HUES64 (cell line): Measurements from ENCODE around the gene RNF157.

ENCODE experiments used
- H3K27ac ChIP-seq: 2 replicates; pipeline ENCODE4 v1.7.0; 2013; ENCODE audit warnings: low read depth, low read length, inconsistent platforms
- H3K27me3 ChIP-seq: 2 replicates; pipeline ENCODE4 v1.6.1; 2013; ENCODE audit warnings: mild to moderate bottlenecking, low read length; ENCODE audit not compliant: insufficient read depth
- H3K36me3 ChIP-seq: 2 replicates; pipeline ENCODE4 v1.6.1; 2013; ENCODE audit warnings: mild to moderate bottlenecking, low read length; ENCODE audit not compliant: insufficient read depth
- H3K4me1 ChIP-seq: 2 replicates; pipeline ENCODE4 v1.6.1; 2013; ENCODE audit warnings: mild to moderate bottlenecking, low read length, moderate library complexity; ENCODE audit not compliant: insufficient read depth
- H3K4me3 ChIP-seq: 2 replicates; pipeline ENCODE4 v1.5.1; 2013; ENCODE audit warnings: mild to moderate bottlenecking, low read length, moderate library complexity
- H3K9ac ChIP-seq: 2 replicates; pipeline ENCODE4 v1.6.1; 2013; ENCODE audit warnings: mild to moderate bottlenecking, low read depth, low read length
- H3K9me3 ChIP-seq: 2 replicates; pipeline ENCODE4 v1.6.1; 2013; ENCODE audit warnings: low read depth, low read length; ENCODE audit not compliant: insufficient read depth
- WGBS: fragments of 150-250, 120-280 bp; methylation state at CpG from one replicate; pipeline ENCODE4 v1.1.7; 2013; ENCODE audit warnings: missing lambda C conversion rate; 5-methylcytosine and 5-hydroxymethylcytosine counted together

Gene RNF157

DNA sequence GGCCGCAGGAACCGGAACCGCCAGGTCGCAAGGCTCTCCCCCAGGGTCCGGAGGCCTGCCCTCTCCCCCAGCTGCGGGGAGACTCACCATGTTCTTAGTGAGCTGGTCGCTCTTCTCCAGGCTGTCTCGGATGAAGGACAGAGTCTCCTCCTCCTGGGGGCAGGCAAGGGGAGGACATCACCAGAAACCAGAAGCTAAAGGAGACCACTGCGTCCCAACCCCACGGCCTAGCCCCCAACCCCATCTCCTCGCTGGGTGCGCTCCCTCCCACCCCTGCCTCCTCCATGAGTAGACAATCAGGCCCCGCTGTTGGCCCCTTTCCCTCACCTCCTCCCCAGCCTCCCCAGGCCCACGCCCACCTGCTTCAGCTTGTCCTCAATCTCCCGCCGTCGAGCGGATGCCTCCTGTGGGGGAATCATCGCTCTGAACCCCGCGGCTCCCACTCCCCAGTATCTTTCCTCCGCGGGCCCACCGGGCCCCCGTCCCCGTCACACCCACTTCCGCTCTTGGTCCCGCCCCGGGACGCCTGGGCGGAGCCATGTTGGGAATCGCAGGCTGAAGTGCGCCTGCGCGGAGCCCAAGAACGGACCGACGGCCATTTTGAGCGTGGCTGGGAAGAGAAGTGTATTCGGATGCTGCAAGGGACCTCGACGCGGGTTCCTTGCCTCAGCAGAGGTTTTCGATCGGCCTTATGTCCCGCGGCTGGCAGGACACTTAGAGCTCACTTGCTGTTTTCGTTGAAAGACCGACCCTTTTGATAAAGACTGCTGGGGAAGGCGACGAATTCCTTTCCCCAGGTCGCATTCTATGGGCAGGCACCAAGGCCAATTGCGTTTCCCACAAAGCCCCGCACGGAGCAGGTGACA lies 136.8 kb downstream of the RNF157 start, which contains the start of gene EXOC7:
Gene EXOC7 (minus strand): TSS at position 514 of the 866 bp plus-strand sequence. CDS start 95 bp downstream, at position 419.
- peak within 1 kb of the TSS; percentile 73 for H3K9ac ChIP-seq
- peaks cover 16% of the 10 kb centered on the region for H3K4me1 ChIP-seq
- H3K9me3 ChIP-seq: no peaks in the 10 kb centered on the region
- peak within 1 kb of the TSS; percentile 93 for H3K27ac ChIP-seq
- H3K36me3 ChIP-seq: peaks cover 36% of the 10 kb centered on the region
- no peaks in the 10 kb centered on the region for H3K27me3 ChIP-seq
- WGBS: 6% methylated on average over 55 of the region's 55 CpGs
- H3K4me3 ChIP-seq: peak within 1 kb of the TSS; percentile 79

DNA sequence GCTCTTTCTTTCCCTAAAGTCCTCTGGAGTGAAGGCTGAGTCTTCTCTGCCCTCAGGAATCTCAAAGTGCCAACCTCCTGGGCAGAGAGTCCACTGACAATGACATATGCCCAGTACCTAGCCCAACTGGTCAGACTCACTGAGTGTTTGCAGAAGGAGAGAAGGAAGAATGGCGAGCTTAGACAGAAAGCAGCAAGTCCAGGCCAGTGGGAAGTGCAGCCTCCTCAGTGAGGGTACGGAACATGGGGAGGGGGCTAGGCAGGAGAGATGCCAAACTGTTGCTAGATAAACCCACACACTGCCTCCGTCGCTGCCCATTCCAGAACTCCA lies 137.4 kb downstream of the RNF157 start:
- Histone ChIP-seq H3K27ac (no peak overlapping the region), H3K9ac (peak overlapping the region; percentile 73), H3K4me3 (peak overlapping the region; percentile 79), H3K9me3 (no peaks in the 10 kb centered on the region), H3K36me3 (peaks cover 37% of the 10 kb centered on the region), H3K4me1 (peaks cover 16% of the 10 kb centered on the region), H3K27me3 (no peaks in the 10 kb centered on the region)
- 2% methylated on average over 4 of the region's 4 CpGs for WGBS

DNA sequence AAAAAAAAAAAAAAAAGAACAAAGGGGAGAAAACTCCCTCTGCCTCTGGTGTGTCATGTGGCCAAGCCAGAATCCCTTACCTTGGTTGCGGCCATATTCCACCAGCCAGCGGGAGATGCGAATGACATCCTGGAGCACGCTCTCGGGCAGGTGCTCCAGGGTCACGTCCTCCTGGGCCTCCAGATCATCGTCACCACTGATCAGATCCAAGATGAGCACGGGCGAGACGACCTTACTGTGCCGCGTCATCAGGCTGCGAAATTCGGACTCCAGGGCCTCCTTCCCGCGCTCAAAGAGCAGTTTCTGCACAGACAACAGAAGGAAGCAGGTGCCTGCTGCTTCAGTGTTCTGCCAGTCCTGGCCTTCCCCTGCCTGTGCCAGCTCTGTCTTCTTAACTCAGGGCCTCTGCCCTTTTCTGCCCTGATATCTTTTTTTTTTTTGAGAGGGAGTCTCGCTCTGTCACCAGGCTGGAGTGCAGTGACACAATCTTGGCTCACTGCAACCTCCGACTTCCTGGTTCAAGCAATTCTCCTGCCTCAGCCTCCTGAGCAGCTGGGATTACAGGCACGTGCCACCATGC lies 142.5 kb downstream of the RNF157 start:
- H3K36me3 ChIP-seq: peaks cover 88% of the 10 kb centered on the region
- no peak overlapping the region for H3K27ac ChIP-seq
- no peaks in the 10 kb centered on the region for H3K27me3 ChIP-seq
- H3K4me3 ChIP-seq: no peak overlapping the region
- no peaks in the 10 kb centered on the region for H3K9me3 ChIP-seq
- H3K9ac ChIP-seq: no peak overlapping the region
- 94% methylated on average over 19 of the region's 19 CpGs for WGBS
- no peaks in the 10 kb centered on the region for H3K4me1 ChIP-seq

DNA sequence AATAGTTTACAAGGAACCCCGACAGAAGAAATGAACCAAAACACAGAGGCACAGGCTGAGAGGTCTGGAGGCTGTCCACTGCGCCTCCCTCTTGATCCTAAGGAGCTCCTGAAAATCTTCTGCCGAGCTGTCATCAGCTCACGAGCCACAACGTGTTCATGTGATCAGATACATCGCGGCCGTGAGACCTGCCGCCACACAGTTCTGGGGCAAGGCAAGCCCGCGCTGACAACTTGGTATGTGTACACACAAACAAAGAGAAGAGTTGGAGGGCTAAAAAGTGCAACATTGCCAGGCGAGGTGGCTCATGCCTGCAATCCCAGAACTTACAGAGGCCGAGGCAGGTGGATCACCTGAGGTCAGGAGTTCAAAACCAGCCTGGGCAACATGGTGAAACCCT lies 144.3 kb downstream of the RNF157 start:
- H3K9me3 ChIP-seq: no peaks in the 10 kb centered on the region
- H3K9ac ChIP-seq: no peak overlapping the region
- no peak overlapping the region for H3K27ac ChIP-seq
- 91% methylated on average over 13 of the region's 13 CpGs for WGBS
- no peak overlapping the region for H3K4me3 ChIP-seq
- no peaks in the 10 kb centered on the region for H3K27me3 ChIP-seq
- H3K36me3 ChIP-seq: peaks cover 91% of the 10 kb centered on the region
- H3K4me1 ChIP-seq: no peaks in the 10 kb centered on the region

DNA sequence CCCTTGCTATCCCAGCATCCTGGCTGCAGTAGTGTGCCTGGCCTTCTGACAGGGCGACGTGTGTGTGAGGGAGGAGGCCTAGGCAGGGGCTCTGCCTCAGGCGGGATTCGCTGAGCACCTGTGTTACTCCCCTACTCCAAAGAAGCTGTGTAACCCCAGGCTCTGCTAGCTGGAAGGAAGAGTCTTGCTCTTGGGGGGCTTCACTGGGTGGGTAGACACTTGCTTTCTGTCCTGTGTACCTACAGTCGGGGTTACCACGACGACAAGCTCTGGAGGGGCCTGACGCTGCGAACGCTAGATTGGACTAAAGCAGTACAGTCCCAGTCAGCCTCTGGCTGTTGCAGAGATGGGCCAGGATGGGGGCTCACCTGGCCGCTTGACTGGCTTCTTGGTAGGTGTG lies 146.2 kb downstream of the RNF157 start:
- H3K27ac ChIP-seq: no peak overlapping the region
- H3K36me3 ChIP-seq: peaks cover 91% of the 10 kb centered on the region
- H3K27me3 ChIP-seq: no peaks in the 10 kb centered on the region
- H3K4me1 ChIP-seq: no peaks in the 10 kb centered on the region
- no peak overlapping the region for H3K4me3 ChIP-seq
- no peak overlapping the region for H3K9ac ChIP-seq
- H3K9me3 ChIP-seq: no peaks in the 10 kb centered on the region
- 93% methylated on average over 11 of the region's 11 CpGs for WGBS

DNA sequence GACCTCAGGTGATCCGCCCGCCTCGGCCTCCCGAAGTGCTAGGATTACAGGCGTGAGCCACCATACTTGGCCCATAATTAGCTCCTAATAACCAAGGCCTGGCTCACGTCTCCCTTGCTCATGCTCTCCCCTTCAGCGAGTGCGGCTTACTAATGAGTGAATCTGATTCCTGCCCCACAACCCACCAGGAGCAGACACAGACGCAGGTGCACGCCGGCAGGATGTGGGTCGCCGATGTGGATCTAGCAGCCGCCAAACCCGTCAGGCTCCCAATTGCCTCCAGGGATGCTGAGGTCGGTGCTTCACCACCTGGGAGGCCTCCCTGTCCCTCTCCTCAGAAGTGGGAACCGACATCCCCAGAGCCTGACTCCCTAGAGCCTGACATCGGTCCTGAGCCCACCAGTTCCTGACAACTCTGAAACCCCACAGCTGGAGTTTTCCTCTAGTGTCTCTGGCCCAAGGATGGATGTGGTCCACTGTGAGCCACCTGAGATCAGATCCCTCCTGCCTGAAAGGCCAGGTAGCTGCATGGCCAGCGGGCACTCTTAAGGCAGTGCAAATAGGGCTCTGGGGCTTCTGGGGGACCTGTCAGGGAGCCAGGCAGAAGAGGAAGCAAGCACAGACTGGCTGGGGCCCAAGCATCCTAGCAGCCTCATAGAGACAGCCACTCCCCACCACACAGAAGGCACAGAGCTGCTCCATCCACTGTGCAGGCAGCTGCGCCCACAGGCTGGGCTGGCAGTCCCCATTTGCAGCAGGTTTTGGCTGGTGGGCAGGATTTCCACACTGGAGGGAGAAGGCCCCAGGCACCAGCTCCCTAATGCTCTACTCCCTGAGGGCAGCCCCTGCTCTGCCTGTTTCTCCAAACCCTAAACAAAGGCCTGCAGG lies 147.5 kb downstream of the RNF157 start:
- Histone ChIP-seq H3K4me3 (no peak overlapping the region), H3K27ac (no peak overlapping the region), H3K4me1 (no peaks in the 10 kb centered on the region), H3K36me3 (peaks cover 98% of the 10 kb centered on the region), H3K9ac (no peak overlapping the region), H3K27me3 (no peaks in the 10 kb centered on the region), H3K9me3 (no peaks in the 10 kb centered on the region)
- WGBS: 96% methylated on average over 20 of the region's 20 CpGs
